Measurements from ENCODE around the gene CLIC2.
A peak's percentile ranks its signal among the peaks of the same experiment; 100 is the strongest.

The CLIC2 gene

DNA sequence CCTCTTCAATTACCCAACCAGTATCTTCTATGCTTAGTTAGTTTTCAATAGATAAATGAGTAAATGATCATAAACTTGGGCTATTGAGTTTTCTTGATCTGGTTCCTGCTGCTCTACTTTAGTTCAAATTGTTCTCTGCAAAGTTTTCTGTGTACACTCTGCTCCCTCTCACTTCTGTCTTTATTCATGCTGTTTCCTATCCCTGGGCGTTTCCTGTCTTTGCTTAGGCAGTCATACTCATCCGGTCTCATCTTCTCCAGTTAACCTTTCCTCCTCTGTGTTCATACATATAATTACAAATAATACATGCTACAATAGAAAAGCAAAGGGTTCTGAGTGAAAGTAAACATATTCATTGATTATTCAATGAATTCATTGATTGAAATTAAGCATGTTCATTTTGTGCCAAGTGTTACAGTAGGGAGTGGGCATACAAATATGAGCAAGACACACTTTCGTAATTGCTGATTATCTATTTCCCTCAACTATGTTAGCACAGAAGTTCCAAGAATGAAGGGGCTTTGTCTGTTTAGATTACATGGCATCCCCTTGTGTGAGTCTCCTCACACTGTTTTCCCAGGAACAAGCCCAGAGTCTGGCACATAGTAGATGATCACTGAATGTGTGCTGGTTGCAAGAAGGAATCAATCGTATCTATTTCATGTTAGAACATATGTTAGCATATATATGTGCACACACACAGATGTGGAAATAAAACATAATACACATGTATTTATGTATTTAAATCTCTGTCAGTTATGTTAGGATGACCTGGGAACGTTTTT is 71.3 kb downstream of the CLIC2 start:
- peak; percentile 51 for FAIRE-seq

DNA sequence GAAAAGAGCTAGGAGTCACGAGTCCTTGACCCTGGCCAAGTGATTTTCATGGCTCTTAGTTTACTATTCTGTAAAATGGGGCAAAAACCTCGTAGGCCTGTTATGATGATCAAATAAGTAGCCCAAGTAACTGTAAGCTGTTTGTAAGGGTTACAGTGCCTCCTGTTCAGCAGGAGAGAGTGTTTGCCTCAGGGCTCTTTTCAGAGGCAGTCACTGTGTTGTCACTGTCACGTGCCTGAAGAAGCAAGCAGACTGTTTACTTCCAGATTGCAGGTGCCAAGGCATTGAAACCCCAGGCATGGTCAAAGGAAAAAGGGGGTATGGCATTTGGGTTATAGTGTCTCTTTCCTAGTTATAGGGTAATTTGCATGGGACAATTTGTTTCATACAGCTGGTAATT is 74.7 kb downstream of the CLIC2 start:
- no peak for FAIRE-seq

DNA sequence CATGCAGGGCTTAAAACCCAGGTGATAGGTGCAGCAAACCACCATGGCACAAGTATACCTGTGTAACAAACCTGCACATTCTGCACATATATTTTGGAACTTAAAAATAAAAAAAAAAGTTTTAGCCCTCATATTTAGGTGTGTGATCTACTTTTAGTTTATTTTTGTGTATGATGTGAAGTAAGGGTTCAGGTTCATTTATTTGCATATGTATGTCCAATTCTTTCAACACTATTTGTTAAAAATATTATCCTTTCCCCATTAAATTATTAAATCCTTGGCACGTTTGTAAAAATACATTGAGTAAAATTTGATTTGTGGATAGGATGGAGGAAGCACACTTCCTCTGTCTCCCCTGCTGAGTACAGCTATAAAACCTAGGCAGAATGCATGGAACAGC is 83.0 kb downstream of the CLIC2 start:
- no peak for FAIRE-seq

DNA sequence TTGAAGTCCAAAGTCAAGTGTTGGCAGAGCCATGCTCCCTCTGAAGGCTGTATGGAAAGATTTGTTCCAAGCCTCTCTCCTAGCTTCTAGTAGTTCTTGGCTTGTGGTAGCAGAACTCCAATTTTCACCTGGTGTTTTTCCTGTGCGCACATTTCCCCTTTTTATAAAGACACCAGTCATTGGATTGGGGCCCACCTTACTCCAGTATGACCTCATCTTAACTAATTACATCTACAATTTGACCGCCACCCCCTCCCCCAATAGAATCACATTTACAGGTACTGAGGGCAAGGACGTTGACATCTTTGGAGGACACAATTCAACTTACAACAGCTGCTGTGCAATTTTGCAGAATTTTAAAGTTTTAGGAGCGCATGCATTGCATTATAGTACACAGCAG is 86.9 kb downstream of the CLIC2 start:
- FAIRE-seq: no peak

DNA sequence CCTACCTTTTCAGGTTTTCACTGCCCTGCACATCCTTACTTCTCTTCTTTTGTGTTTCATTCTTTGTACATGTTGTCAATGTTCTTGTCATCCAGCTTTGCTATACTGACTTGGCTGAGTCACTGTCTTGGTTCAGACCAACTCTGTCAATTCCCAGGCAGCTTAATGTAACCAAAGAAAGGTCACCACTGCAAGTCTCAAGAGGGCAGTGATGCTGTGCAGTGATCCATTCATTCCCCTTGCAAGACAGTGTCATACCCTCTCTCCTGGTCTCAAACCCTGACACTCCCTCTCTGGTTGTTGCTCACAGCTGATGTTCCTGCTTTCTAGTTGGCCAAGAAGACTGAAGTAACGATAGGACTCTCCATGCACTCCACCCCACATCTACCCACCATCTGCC is 87.7 kb downstream of the CLIC2 start:
- no peak for FAIRE-seq

DNA sequence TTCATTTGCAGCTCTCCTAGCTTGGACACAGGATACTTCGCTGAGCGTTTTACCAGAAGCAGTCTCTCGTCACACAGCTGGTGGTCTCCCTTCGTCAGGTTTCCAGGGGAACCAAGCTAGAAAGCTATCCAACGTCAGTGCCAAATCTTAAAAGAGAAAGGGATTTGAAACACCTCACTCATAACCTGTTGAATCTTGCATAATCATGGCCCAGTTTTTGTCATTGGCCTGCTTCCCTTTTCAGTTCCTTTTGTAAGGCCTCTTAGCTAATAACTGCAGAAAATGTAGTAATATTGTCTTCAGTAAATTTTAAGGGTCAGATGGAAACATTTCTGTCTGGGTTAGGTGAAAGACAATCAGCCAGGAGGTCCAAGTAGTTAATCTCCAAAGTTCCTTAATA is 92.1 kb downstream of the CLIC2 start:
- FAIRE-seq: no peak

DNA sequence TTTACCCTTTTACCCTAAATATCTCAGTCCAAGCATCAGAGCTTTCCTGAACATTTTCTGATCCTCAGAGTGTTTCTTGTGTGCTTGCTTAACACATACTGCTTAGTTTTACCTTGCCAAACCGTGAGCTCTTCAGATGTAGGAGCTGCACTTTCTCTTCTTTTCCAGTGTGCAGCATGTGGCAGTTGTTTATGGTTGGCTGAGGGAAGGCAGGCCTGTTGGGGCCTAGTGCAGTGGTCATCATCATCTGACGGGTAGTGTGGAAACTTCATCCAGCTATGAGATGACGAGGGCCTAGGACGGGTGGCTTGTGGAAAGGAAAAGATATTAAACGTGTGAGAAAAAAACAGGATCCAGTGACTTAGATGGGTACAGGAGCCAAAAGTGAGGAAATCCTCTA is 96.7 kb downstream of the CLIC2 start:
- FAIRE-seq: no peak

DNA sequence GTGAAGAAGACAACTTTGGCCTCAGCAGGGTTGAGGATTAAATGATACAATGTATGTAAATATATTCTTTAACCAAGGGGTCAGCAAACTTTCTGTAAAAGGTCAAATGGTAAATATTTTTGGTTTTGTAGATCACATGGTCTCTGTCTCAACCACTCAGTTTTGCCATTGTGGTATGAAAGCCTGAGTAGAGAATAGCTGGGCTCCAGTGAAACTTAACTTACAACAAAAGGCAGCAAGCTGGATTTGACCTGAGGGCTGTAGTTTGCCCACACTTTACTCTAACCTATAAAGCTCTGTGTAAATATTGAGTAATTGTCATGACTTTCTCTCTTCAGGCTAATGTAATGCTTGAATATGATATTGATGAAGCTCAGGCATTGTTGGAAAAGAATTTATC is 98.5 kb downstream of the CLIC2 start:
- FAIRE-seq: no peak

DNA sequence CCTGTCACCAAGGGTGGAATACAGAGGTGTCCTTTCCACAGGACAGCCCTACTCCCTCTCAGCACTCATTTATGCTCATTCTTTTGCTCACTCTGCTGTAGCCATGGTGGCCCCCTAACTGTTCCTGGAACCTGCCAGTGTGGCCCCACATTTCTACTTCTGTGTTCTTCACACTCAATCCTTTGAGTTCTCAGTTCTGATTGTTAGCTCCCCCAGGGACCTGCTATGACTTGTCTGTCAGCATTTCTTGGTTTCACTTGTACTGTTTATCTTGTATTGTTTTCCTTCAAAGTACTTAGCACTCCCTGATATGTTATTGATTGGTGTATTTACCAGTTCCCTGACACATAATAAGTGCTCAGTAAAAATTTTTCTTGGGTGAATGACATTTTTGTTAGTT is 103.3 kb downstream of the CLIC2 start:
- FAIRE-seq: no peak

Data from G401.6 (cell line).